Colonic mucosa (tissue), 4 donors: Measurements from ENCODE around the gene NDUFS7. TPM values are rescaled to one million over a fixed set of nuclear protein-coding genes. Genes with fewer than 3 reads are reported as not detected.

ENCODE experiments used
- DNase-seq: peaks from one replicate; pipeline ENCODE4 v3.0.0-alpha.2; 2020
- H3K27ac ChIP-seq: fragments of 200-600 bp; one replicate; pipeline ENCODE4 v1.8.0; 2021
- H3K27me3 ChIP-seq: fragments of 200-600 bp; one replicate; pipeline ENCODE4 v1.8.0; 2021
- H3K36me3 ChIP-seq: fragments of 200-600 bp; one replicate; pipeline ENCODE4 v1.8.0; 2021
- H3K4me1 ChIP-seq: fragments of 200-600 bp; one replicate; pipeline ENCODE4 v1.8.0; 2021; ENCODE audit warnings: mild to moderate bottlenecking
- H3K4me3 ChIP-seq: fragments of 200-600 bp; one replicate; pipeline ENCODE4 v1.8.0; 2021
- H3K9ac ChIP-seq, 2 donors: one replicate each; pipeline ENCODE4 v1.7.0; 2013; ENCODE audit warnings: control low read depth in 2 of 2, low read depth in 2 of 2, low read length in 2 of 2
- H3K9me3 ChIP-seq: fragments of 200-600 bp; one replicate; pipeline ENCODE4 v1.8.0; 2021
- intact Hi-C: fragments of 100-400 bp; cut with DNase I; formaldehyde crosslinking; loops from one replicate; pipeline ENCODE4 v1.14.1; 2022
- total RNA-seq, 2 donors: library from RNA; stranded (reverse); fragmentation: NEBNext Ultra II Directional in 1 of 2; extraction: Animal tissue kit (Norgen Biotek cat#: 25700) in 1 of 2; gene quantifications; one replicate each; pipeline ENCODE4 v1.2.1, GENCODE V29; 2021
- TF ChIP-seq, protein P1 (sequence below): fragments of 200-600 bp; IDR thresholded peaks from one replicate; pipeline ENCODE4 v1.8.0; 2022; ENCODE audit warnings: antibody characterized with exemption, mild to moderate bottlenecking
- donor health status: healthy.
- donor health status: DM: no; HTN: no; CAD: no.
- donor health status: DM: no; HTN: no; CAD: no.

The NDUFS7 gene
- total RNA-seq, 2 donors from 2014 or later = 192 to 244 TPM

DNA sequence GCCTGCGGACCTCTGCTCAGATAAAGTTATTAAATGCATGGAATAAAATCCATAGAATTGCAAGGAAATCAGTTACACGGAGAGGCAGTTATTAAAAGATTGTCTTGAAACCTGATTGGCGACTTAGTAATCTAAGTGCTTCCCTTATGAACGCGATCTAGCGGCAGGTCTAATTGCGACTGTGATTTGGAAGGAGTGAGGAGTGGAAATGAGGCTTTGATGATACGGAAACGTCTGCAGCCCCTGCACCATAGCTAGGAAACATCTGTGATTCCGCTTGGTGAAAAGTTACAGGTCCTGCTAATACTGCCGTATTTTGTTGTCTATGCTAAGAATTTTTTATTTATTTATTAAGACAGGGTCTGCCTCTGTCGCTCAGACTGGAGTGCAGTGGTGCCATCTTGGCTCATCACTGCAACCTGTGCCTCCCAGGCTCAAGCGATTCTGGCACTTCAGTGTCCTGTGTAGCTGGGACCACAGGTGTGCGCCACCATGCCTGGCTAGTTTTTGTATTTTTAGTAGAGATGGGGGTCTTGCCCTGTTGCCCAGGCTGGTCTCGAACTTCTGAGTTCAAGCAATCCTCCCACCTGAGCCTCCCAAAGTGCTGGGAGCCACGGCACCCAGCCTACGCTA, 887 bp downstream of the NDUFS7 start:
- Histone ChIP-seq H3K9me3 (no peaks in the 10 kb centered on the region), H3K4me1 (peaks cover 6% of the 10 kb centered on the region), H3K9ac (peak overlapping the region; percentile 98 to 99), H3K27me3 (no peaks in the 10 kb centered on the region), H3K36me3 (peaks cover 7% of the 10 kb centered on the region), H3K4me3 (peak overlapping the region; percentile 99), H3K27ac (peak overlapping the region; percentile 78)
- DNase-seq = no peak
- TF ChIP-seq, protein P1, sequence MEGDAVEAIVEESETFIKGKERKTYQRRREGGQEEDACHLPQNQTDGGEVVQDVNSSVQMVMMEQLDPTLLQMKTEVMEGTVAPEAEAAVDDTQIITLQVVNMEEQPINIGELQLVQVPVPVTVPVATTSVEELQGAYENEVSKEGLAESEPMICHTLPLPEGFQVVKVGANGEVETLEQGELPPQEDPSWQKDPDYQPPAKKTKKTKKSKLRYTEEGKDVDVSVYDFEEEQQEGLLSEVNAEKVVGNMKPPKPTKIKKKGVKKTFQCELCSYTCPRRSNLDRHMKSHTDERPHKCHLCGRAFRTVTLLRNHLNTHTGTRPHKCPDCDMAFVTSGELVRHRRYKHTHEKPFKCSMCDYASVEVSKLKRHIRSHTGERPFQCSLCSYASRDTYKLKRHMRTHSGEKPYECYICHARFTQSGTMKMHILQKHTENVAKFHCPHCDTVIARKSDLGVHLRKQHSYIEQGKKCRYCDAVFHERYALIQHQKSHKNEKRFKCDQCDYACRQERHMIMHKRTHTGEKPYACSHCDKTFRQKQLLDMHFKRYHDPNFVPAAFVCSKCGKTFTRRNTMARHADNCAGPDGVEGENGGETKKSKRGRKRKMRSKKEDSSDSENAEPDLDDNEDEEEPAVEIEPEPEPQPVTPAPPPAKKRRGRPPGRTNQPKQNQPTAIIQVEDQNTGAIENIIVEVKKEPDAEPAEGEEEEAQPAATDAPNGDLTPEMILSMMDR = no peak
- intact Hi-C loops = loop anchor here (5.0 kb wide), 2 partner anchors 67 to 102 kb away; no protein-coding TSS in a partner anchor

DNA sequence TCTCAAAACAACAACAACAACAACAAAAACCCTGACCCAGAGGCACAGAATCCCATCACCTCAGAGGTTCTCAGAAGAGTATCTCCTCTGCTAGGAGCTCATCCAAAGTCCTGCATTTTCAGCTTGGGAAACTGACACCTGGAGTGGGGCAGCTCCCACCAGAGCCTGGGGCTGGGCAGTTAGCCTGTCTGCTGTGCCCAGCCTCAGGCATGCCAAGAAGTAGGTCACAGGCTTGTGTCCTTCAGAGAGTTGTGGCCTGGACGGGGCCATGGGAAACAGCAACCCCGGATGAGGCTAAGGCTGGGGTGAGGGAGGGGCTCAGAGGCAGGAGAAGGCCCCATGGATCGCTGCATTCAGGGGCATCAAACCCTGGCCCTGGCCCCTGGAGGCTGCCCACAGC, 2.1 kb downstream of the NDUFS7 start:
- Histone ChIP-seq H3K27me3 (no peaks in the 10 kb centered on the region), H3K9ac (no peak overlapping the region), H3K4me3 (no peak overlapping the region), H3K27ac (no peak overlapping the region), H3K4me1 (peaks cover 6% of the 10 kb centered on the region), H3K36me3 (peaks cover 8% of the 10 kb centered on the region), H3K9me3 (no peaks in the 10 kb centered on the region)
- DNase-seq = no peak
- TF ChIP-seq, protein P1 = no peak
- intact Hi-C loops = no loop called here

DNA sequence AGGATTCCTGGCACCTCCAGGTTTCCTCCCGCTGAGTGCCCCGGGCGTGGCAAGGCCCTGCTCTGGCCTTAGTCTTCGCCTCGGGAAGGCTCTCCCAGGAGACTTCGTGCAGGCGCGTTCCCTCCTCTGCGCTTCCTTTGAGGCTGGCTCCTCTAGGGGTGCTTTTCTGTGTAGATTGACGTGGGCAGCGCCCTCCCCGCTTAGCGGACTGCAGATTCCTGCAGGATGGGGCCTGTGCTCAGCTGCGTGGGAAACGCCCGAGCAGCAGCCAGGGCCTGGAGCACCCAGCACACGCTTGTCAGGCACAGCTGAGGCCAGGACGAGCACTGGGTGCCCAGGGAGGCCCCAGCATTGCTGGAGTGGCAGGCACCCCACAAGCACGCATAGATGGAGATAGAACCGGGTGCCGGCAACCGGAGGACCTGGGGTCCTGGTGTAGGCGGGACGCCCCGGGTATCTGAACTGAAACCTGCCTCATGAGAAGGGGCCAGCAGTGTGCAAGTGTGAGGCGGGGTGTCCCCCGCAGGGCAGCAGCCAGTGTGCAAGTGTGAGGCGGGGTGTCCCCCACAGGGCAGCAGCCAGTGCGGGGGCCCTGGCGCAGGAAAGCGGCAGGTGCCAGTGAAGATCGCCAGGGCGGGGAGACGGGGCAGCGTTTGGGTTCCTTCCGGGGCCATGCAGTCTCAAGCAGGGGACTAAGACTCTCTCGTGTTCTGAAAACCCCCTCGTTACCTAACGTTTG, 3.4 kb downstream of the NDUFS7 start:
- no peak overlapping the region for H3K27ac ChIP-seq
- H3K4me1 ChIP-seq = peaks cover 6% of the 10 kb centered on the region
- TF ChIP-seq, protein P1 = no peak
- H3K27me3 ChIP-seq = no peaks in the 10 kb centered on the region
- no peak overlapping the region for H3K4me3 ChIP-seq
- intact Hi-C loops = no loop called here
- no peak overlapping the region for H3K9ac ChIP-seq
- H3K9me3 ChIP-seq = no peaks in the 10 kb centered on the region
- H3K36me3 ChIP-seq = peaks cover 8% of the 10 kb centered on the region
- DNase-seq = no peak

DNA sequence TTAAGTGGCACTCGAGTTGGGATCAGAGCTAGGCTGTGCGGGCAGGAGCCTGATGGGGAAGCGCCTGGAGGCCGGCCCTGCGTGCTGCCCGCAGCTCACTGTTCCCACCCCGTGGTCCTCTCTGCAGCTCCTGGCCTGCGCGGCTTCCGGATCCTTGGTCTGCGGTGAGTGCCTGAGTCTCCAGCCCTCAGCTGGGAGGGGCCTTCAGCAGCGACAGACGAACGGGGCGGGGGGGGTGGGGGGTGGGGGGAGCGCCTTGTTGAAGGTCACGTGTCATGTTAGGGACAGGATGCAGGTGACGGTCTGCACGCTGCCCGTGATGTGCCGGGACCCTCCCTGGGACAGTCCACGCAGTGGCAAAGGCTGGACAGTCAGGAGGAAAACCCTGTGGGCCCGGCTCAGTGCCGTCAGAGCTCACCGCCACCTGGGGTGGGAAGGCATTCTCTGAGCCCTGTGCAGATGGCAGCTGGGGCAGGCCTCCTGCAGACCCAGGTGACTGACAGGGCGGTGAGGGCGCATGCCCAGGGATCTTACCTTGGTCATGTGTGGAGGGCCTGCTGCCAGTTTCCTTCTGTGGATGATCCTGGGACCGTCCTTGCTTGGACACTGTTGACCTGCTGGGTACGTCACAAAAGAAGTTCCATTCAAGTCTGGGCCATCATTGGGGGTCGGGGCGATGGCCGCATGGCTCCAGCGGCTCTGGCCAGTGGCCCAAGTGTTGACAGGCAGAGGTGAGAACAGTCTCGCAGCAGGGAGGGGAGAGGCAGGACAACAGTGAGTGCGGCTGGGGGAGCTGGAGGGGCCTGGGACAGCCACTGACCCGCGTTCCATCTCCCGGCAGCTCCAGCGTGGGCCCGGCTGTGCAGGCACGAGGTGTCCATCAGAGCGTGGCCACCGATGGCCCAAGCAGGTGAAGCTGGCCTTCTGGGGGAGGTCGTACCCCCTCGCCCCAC, 4.3 kb downstream of the NDUFS7 start:
- no peak for DNase-seq
- TF ChIP-seq, protein P1 = no peak
- H3K27me3 ChIP-seq = no peaks in the 10 kb centered on the region
- H3K36me3 ChIP-seq = peaks cover 8% of the 10 kb centered on the region
- H3K9ac ChIP-seq = no peak overlapping the region
- peaks cover 6% of the 10 kb centered on the region for H3K4me1 ChIP-seq
- no peak overlapping the region for H3K27ac ChIP-seq
- no peak overlapping the region for H3K4me3 ChIP-seq
- intact Hi-C loops = no loop called here
- no peaks in the 10 kb centered on the region for H3K9me3 ChIP-seq

DNA sequence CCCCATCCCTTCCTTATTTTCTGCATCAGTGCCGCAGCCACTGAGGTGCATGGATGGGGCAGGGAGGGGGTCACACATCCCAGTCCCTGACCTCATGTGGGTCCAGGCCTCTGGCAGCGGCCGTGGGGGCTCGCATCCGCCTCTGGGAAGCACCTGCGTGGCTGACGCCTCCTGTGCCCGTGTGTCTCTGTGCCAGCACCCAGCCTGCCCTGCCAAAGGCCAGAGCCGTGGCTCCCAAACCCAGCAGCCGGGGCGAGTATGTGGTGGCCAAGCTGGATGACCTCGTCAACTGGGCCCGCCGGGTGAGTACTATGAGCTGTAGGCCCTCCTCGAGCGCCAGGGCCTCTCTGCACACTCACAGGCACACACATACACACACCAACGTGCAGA, 4.9 kb downstream of the NDUFS7 start:
- DNase-seq = no peak
- TF ChIP-seq, protein P1 = no peak
- H3K27ac ChIP-seq = no peak overlapping the region
- H3K36me3 ChIP-seq = peaks cover 8% of the 10 kb centered on the region
- H3K9me3 ChIP-seq = no peaks in the 10 kb centered on the region
- H3K4me1 ChIP-seq = peaks cover 6% of the 10 kb centered on the region
- H3K4me3 ChIP-seq = no peak overlapping the region
- no peak overlapping the region for H3K9ac ChIP-seq
- intact Hi-C loops = no loop called here
- no peaks in the 10 kb centered on the region for H3K27me3 ChIP-seq
